Measurements from ENCODE around the gene ZDHHC14.
"Not testable (repeated sequence)": the region's sequence is repeated elsewhere in the genome, so short reads cannot be mapped to it uniquely, and the experiment has no call there.

The ZDHHC14 gene

GRCh38 chr6:157706883-157707282 is 325.9 kb downstream of the ZDHHC14 start:
- no peaks in the 10 kb centered on the region for H3K9me3 Mint-ChIP-seq
- H3K4me3 Mint-ChIP-seq = no peak overlapping the region
- H3K27ac Mint-ChIP-seq = no peak overlapping the region
- no peaks in the 10 kb centered on the region for H3K36me3 Mint-ChIP-seq
- ATAC-seq (no peak), DNase-seq (ENCODE audit: low spot score in 2 of 2) (no peak)
- H3K4me1 Mint-ChIP-seq = no peaks in the 10 kb centered on the region

DNA sequence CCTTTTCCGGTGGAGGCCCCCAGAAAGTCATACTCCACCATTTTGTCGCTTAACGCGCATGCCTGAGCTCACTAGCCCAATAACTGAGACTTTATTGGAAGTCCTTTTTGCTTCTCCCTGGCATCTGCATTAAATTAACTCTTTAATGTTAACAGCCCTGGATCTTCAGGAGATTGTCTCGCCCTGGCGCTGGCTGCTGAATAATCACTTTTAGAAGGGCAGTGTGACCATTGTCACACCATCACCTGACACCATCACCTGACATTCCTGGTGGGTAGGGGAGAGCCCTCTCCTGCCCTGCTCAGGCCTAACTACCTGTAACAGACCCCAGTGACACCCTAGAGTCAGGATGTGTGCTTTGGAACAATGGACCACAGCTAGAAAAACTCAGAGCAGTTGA is 326.6 kb downstream of the ZDHHC14 start:
- no peak overlapping the region for H3K4me3 Mint-ChIP-seq
- ATAC-seq (no peak), DNase-seq (ENCODE audit: low spot score in 2 of 2) (no peak)
- H3K9me3 Mint-ChIP-seq = no peaks in the 10 kb centered on the region
- no peaks in the 10 kb centered on the region for H3K4me1 Mint-ChIP-seq
- no peaks in the 10 kb centered on the region for H3K36me3 Mint-ChIP-seq
- no peak overlapping the region for H3K27ac Mint-ChIP-seq

- no peaks in the 10 kb centered on the region for H3K4me1 Mint-ChIP-seq
- H3K27ac Mint-ChIP-seq = no peak overlapping the region
- H3K4me3 Mint-ChIP-seq = no peak overlapping the region
- no peak for DNase-seq (ENCODE audit: low spot score in 2 of 2)
- ATAC-seq = no peak
- H3K36me3 Mint-ChIP-seq = no peaks in the 10 kb centered on the region
- no peaks in the 10 kb centered on the region for H3K9me3 Mint-ChIP-seq
Measured at GRCh38 chr6:157708239-157708638, 327.2 kb downstream of the ZDHHC14 start.

DNA sequence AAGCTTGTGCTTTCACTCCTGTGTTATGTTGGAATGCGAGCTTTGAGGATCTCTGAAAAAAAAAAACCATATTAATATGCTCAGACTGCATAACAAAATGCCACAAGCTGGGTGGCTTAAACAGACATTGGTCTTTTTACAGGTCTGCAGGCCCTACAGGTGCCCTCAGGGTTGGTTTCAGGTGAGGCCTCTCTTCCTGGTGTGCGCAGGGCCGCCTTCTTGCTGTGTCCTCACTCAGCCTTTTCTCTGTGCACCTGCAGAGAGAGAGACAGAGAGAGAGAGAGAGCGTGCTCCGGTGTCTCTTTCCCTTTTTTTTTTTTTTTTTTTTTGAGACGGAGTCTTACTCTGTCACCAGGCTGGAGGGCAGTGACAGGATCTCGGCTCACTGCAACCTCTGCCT is 327.9 kb downstream of the ZDHHC14 start:
- H3K36me3 Mint-ChIP-seq = no peaks in the 10 kb centered on the region
- H3K27ac Mint-ChIP-seq = no peak overlapping the region
- H3K4me1 Mint-ChIP-seq = no peaks in the 10 kb centered on the region
- no peaks in the 10 kb centered on the region for H3K9me3 Mint-ChIP-seq
- ATAC-seq = no peak
- H3K4me3 Mint-ChIP-seq = no peak overlapping the region
- no peak for DNase-seq (ENCODE audit: low spot score in 2 of 2)

DNA sequence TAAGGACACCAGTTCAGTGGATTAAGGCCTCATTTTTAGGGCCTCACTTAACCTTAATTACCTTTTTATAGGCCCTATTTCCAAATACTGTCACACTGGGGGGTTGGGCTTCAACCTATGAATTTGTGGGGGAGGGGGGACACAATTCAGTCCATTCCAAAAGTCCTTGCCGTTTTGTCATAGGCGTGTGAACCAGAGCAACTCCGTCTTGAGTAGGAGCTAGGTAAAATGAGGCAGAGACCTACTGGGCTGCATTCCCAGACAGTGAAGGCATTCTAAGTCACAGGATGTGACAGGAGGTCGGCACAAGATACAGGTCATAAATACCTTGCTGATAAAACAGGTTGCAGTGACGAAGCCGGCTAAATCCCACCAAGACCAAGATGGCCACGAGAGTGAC is 328.6 kb downstream of the ZDHHC14 start:
- DNase-seq (ENCODE audit: low spot score in 2 of 2) = no peak
- no peaks in the 10 kb centered on the region for H3K9me3 Mint-ChIP-seq
- no peaks in the 10 kb centered on the region for H3K36me3 Mint-ChIP-seq
- ATAC-seq = no peak
- no peak overlapping the region for H3K4me3 Mint-ChIP-seq
- no peaks in the 10 kb centered on the region for H3K4me1 Mint-ChIP-seq
- no peak overlapping the region for H3K27ac Mint-ChIP-seq

GRCh38 chr6:157710604-157711003 is 329.6 kb downstream of the ZDHHC14 start:
- Mint-ChIP-seq H3K36me3 (no peaks in the 10 kb centered on the region), H3K4me3 (no peak overlapping the region), H3K9me3 (no peaks in the 10 kb centered on the region), H3K4me1 (no peaks in the 10 kb centered on the region), H3K27ac (peak overlapping the region; percentile 27)
- no peak for DNase-seq (ENCODE audit: low spot score in 2 of 2)
- no peak for ATAC-seq

GRCh38 chr6:157711060-157711459 is 330.1 kb downstream of the ZDHHC14 start:
- Mint-ChIP-seq H3K4me1 (no peaks in the 10 kb centered on the region), H3K4me3 (no peak overlapping the region), H3K9me3 (no peaks in the 10 kb centered on the region), H3K36me3 (no peaks in the 10 kb centered on the region), H3K27ac (no peak overlapping the region)
- no peak for ATAC-seq
- no peak for DNase-seq (ENCODE audit: low spot score in 2 of 2)

GRCh38 chr6:157712585-157713295 is 331.8 kb downstream of the ZDHHC14 start:
- Mint-ChIP-seq H3K4me3 (no peak overlapping the region), H3K9me3 (no peaks in the 10 kb centered on the region), H3K4me1 (no peaks in the 10 kb centered on the region), H3K27ac (no peak overlapping the region), H3K36me3 (no peaks in the 10 kb centered on the region)
- no peak for DNase-seq (ENCODE audit: low spot score in 2 of 2)
- no peak for ATAC-seq

GRCh38 chr6:157713451-157714152 is 332.6 kb downstream of the ZDHHC14 start:
- ATAC-seq (no peak), DNase-seq (ENCODE audit: low spot score in 2 of 2) (no peak)
- H3K27ac Mint-ChIP-seq = no peak overlapping the region
- no peaks in the 10 kb centered on the region for H3K9me3 Mint-ChIP-seq
- H3K4me3 Mint-ChIP-seq = no peak overlapping the region
- H3K36me3 Mint-ChIP-seq = no peaks in the 10 kb centered on the region
- no peaks in the 10 kb centered on the region for H3K4me1 Mint-ChIP-seq

DNA sequence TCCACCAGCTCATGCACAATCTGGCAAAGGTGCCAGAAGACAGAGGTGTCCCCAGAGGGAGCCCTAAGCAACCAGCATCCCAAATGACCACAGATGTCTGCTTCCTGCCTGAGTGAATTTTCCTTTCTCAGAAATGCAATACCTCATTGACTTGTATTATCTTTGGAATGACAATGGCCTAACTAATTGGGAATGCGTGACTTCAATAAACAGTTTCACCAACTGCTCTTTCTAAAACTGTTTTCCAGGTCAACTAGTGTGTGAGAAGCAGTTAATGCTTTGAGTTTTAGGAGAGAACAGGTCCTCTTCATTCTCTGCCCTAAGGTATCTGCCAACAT is 333.1 kb downstream of the ZDHHC14 start:
- no peak for DNase-seq (ENCODE audit: low spot score in 2 of 2)
- no peak overlapping the region for H3K4me3 Mint-ChIP-seq
- H3K4me1 Mint-ChIP-seq = no peaks in the 10 kb centered on the region
- H3K27ac Mint-ChIP-seq = no peak overlapping the region
- ATAC-seq = no peak
- H3K36me3 Mint-ChIP-seq = no peaks in the 10 kb centered on the region
- no peaks in the 10 kb centered on the region for H3K9me3 Mint-ChIP-seq

DNA sequence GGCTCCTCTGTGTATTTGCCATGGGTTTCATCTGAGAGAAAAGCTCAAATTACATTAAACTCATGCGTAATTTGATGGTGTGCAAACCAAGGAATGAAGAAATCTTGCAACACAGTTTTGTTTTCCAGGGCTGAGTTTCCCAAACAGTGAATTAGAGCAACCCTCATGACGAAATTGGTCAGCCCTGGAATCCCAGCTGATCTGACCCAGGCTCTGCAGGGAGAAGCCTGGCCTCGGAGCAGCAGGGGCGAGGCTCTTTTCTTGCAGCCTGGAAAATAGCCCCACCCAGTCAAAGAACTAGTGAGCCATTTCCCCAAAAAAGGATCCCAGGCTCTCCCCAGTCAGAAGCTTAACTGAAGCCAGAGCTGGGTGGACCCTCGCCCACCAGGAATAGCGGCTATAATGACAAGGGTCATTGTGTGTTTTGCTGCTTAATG is 334.8 kb downstream of the ZDHHC14 start:
- ATAC-seq (no peak), DNase-seq (ENCODE audit: low spot score in 2 of 2) (no peak)
- H3K27ac Mint-ChIP-seq = no peak overlapping the region
- H3K9me3 Mint-ChIP-seq = no peaks in the 10 kb centered on the region
- H3K4me1 Mint-ChIP-seq = no peaks in the 10 kb centered on the region
- no peaks in the 10 kb centered on the region for H3K36me3 Mint-ChIP-seq
- H3K4me3 Mint-ChIP-seq = no peak overlapping the region

DNA sequence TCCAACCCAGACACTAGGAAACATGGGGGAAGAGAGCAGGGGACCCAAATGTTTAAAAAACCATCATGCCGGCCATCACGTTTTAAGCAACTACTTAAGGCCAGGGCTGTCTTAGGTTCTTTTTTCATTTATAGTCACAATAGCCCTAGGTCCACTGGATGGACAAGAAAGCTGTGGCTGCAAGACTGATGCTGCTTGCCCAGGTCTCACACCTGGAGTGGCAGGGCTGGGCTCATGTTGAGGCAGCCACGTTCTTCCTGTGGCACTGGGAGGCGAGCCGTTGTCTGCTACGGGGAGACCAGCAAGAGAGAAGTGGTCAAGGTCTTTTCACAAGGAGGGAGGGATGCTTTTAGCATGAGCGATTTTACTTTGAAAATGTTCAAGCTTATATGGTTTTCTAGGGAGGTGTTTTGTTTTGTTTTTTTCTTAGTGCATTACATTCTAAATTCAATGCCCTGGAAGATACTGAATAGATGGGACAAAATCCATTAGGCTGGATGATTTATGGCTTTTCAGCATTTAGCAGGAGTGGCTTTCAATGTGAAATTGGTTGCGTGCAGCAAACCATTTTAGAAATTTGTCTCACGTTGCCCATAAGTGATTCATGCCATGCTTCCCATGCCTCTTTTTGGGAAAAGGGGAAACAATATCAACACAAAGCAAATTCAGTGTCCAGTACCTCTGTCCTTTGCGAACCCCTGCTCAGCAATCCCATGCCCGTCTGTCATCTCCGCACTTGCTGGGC is 335.4 kb downstream of the ZDHHC14 start:
- no peaks in the 10 kb centered on the region for H3K9me3 Mint-ChIP-seq
- no peak overlapping the region for H3K4me3 Mint-ChIP-seq
- no peak for DNase-seq (ENCODE audit: low spot score in 2 of 2)
- no peaks in the 10 kb centered on the region for H3K4me1 Mint-ChIP-seq
- no peak for ATAC-seq
- H3K36me3 Mint-ChIP-seq = no peaks in the 10 kb centered on the region
- H3K27ac Mint-ChIP-seq = peak overlapping the region; percentile 10

GRCh38 chr6:157717340-157717748 is 336.4 kb downstream of the ZDHHC14 start:
- H3K36me3 Mint-ChIP-seq = no peaks in the 10 kb centered on the region
- H3K27ac Mint-ChIP-seq = peak overlapping the region; percentile 10
- ATAC-seq (peak; percentile 19), DNase-seq (ENCODE audit: low spot score in 2 of 2) (no peak)
- H3K4me1 Mint-ChIP-seq = no peaks in the 10 kb centered on the region
- no peak overlapping the region for H3K4me3 Mint-ChIP-seq
- H3K9me3 Mint-ChIP-seq = no peaks in the 10 kb centered on the region

DNA sequence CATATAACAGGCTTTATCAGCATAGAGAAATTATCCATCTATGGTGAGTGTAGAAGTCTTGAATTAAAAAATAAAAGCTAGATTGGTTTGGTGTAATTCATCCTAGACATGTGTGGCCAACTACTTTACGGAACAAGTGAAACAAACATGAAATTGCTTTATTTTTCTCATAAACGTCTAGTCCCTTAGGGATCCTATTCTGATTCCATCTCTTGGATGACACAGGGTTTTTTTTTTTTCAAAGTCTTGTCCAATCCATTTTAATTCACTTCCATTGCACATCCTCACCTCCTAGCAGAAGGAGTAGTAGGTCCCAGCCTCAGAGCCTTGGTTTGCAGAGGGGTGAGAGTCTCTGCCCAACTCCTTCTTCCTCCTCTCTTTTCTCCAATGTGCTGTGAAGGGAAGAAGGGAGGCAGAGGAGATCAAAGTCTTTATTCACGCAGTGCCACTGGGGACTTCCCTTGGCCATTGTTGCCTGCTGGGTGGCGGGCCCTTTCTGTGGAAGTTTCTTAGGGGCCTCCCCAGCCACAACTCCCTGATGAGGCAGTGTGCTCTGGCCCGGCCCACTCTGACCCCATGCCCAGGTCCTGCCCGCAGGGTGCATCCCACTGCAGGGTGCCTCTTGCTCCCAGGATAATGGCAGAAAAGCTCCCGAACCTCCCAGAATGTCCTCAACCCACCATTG is 337.7 kb downstream of the ZDHHC14 start:
- ATAC-seq = no peak

GRCh38 chr6:157720964-157721363 is 340.0 kb downstream of the ZDHHC14 start:
- not testable (repeated sequence) for H3K4me3 Mint-ChIP-seq; H3K4me1 Mint-ChIP-seq; H3K27ac Mint-ChIP-seq; ATAC-seq; H3K36me3 Mint-ChIP-seq; DNase-seq (ENCODE audit: low spot score in 2 of 2)
- peaks cover 11% of the 10 kb centered on the region for H3K9me3 Mint-ChIP-seq

More for the DNA sequence above, 337.7 kb downstream of the ZDHHC14 start:
- Mint-ChIP-seq H3K36me3 (no peaks in the 10 kb centered on the region), H3K9me3 (no peaks in the 10 kb centered on the region), H3K27ac (no peak overlapping the region), H3K4me1 (no peaks in the 10 kb centered on the region), H3K4me3 (no peak overlapping the region)
- no peak for DNase-seq (ENCODE audit: low spot score in 2 of 2)
